GM15510 (cell line): Measurements from ENCODE around the gene XG.

ENCODE experiments used
- POLR2A ChIP-seq: IDR thresholded peaks from 3 replicates; pipeline ENCODE4 v1.6.1; 2011; ENCODE audit warnings: borderline replicate concordance; ENCODE audit not compliant: insufficient read length; ENCODE audit errors: extremely low read depth

XG gene

GRCh38 chrX:2767631-2768455 lies 16.0 kb downstream of the XG start:
- TF ChIP-seq POLR2A: no peak

- TF ChIP-seq POLR2A: no peak
These were observed 17.8 kb downstream of the XG start for GRCh38 chrX:2769615-2770014.

- TF ChIP-seq POLR2A: no peak
These were observed 22.2 kb downstream of the XG start for GRCh38 chrX:2774057-2774456.

GRCh38 chrX:2774776-2775175 lies 22.9 kb downstream of the XG start:
- no peak for TF ChIP-seq POLR2A

GRCh38 chrX:2781226-2781571 lies 29.4 kb downstream of the XG start:
- no peak for TF ChIP-seq POLR2A

- no peak for TF ChIP-seq POLR2A
These were observed 29.9 kb downstream of the XG start for GRCh38 chrX:2781698-2782097.

GRCh38 chrX:2782171-2782570 lies 30.3 kb downstream of the XG start:
- no peak for TF ChIP-seq POLR2A

- no peak for TF ChIP-seq POLR2A
These were observed 30.9 kb downstream of the XG start for GRCh38 chrX:2782778-2783177.

GRCh38 chrX:2784026-2784425 lies 32.2 kb downstream of the XG start:
- no peak for TF ChIP-seq POLR2A

- no peak for TF ChIP-seq POLR2A
These were observed 33.7 kb downstream of the XG start for GRCh38 chrX:2785538-2785937.

GRCh38 chrX:2788980-2789379 lies 37.1 kb downstream of the XG start:
- TF ChIP-seq POLR2A: no peak

- no peak for TF ChIP-seq POLR2A
These were observed 37.7 kb downstream of the XG start for GRCh38 chrX:2789569-2789968.

- TF ChIP-seq POLR2A: no peak
These were observed 41.9 kb downstream of the XG start for GRCh38 chrX:2793752-2794151.

- TF ChIP-seq POLR2A: no peak
These were observed 42.5 kb downstream of the XG start for GRCh38 chrX:2794336-2794735.

- TF ChIP-seq POLR2A: no peak
These were observed 47.5 kb downstream of the XG start for GRCh38 chrX:2799369-2799768.

- no peak for TF ChIP-seq POLR2A
These were observed 49.4 kb downstream of the XG start for GRCh38 chrX:2801223-2801622.

GRCh38 chrX:2811271-2811670 lies 59.4 kb downstream of the XG start:
- no peak for TF ChIP-seq POLR2A
